Iris pigment epithelial cell (primary cell): ENCODE data around the gene IL37.
"Not testable (repeated sequence)": the region's sequence is repeated elsewhere in the genome, so short reads cannot be mapped to it uniquely, and the experiment has no call there.

ENCODE experiments used
- DNase-seq: peaks from one replicate; pipeline ENCODE4 v3.0.0-alpha.2; 2011; ENCODE audit warnings: low read depth

The IL37 gene

DNA sequence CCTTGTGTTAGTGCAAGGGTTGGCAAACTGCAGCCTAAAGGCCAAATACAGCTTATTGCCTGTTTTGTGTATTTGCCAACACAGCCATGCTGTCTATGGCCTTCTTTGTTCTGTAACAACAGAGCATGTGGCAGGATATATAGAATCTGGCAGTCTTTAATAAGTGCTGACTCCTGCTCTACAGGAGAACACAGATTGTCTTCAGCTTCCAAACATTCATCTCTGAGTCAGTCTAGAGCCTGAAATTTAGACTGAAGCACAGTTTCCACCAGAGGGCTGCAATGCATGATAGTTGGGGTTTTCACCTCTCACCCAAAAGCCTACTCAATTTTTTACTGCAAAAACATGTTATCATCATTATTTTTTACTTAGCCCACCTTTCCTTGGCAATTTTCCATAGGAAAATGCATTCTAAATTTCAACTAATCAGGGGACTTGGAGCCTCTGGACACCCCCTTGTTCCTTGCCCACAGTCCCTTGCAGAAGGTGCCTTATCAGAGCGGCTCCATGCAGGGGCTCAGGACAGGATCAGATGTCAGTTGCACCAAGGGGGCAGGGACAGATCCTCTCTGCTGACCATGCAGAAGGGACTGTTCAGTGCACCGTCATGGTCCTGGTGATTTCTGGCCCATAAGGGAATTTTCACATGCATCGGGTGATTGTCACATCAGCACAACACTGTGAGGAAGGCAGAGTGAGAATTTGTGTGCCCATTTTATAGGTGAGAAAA is 12.4 kb downstream of the IL37 start:
- DNase-seq: no peak

DNA sequence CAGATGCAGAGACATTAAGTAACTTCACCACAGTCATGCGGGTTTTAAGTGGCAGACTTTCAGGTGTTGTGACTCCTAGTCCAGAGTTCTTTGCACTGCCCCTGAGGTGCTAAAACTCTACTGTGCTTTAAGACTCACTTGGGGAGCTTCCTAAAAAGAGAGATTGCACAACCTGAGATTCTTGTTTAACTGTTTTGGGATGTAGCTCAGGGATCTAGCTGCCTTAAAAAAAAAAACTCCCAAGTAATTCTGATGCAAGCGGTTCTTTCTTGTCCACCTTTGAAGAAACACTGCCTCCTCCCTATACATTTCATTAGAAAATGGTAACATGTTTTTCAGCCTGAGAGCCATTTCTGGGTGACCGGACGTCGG is 13.0 kb downstream of the IL37 start:
- no peak for DNase-seq

DNA sequence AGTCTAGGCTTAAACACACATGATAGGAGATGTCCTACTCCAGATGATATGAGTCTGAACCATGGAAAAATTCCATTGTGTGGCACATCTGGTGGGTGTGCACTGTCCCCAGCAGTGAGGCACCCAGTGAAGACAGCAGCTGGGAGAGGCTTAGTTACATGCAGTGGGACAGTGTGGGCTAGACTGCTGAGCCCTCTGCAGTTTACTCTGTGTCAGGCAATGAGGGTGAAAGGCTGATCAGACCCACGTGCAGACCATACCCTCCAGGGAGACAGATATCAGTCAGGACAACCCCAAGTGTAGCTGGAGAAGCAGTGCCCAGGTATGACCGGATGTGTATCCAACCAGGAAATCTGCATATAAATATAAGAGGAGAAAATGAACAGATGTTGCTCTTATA is 13.4 kb downstream of the IL37 start:
- no peak for DNase-seq

GRCh38 chr2:112924821-112925220 is 13.9 kb downstream of the IL37 start:
- no peak for DNase-seq

DNA sequence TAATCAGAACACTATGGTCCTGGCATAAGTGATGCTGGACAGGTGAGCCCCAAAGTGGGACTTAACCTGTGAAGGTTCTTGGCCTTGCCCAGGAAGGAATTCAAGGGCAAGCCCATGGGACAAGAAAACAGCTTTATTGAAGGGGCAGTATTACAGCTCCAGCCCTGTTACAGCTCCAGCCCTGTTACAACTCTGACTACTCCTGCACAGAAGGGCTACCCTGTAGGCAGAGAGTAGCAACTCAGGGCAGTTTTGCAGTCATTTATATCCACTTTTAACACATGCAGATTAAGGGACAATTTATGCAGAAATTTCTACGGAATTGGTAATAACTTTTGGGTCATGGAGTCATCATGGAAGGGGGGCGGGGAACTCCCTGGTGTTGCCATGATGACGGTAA is 15.7 kb downstream of the IL37 start:
- DNase-seq: no peak

- DNase-seq: no peak
Measured at GRCh38 chr2:112927745-112928144, 16.8 kb downstream of the IL37 start.

DNA sequence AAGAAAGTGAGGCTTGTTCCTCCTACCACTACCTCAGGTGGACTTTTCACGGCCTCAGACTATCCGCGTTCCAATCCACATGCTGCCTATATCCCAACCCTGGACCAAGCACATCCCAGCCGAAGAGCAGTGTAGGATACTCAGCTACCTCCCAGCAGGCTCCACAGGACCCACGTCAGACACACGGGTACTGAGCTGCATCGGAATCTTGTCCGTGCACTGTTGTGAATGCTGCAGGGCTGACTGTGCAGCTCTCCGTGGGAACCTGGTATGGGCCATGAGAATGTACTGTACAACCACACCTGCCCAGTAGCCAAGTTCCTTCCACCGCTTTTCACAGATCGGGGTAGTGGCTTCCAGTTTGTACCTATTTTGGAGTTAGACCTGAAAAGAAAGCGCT is 22.3 kb downstream of the IL37 start:
- DNase-seq: no peak

DNA sequence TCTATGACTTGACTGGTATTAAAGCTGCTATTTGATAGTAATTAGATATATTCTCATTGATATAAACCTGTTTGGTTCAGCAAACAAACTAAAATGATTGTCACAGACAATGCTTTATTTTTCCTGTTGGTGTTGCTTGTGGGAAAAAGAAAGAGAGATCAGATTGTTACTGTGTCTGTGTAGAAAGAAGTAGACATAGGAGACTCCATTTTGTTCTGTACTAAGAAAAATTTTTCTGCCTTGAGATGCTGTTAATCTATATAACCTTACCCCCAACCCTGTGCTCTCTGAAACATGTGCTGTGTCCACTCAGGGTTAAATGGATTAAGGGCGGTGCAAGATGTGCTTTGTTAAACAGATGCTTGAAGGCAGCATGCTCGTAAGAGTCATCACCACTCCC is 23.2 kb downstream of the IL37 start:
- not testable (repeated sequence) for DNase-seq

DNA sequence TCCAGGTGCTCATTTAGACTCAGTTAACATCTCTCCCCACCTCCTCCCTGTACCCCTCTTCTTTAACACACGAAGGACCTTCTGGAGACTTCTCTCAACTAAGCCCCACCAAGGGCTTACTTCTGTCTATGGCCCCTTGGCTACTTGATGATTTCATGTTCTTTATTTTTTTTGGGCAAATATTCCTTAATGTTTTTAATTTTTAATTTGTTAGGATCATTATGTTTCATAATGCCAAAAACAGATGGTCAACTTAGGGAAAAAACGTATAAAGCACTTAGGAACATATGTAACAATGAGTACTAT is 25.9 kb downstream of the IL37 start:
- DNase-seq: no peak

- peak; percentile 34 for DNase-seq
Measured at GRCh38 chr2:112938904-112939303, 27.9 kb downstream of the IL37 start.

DNA sequence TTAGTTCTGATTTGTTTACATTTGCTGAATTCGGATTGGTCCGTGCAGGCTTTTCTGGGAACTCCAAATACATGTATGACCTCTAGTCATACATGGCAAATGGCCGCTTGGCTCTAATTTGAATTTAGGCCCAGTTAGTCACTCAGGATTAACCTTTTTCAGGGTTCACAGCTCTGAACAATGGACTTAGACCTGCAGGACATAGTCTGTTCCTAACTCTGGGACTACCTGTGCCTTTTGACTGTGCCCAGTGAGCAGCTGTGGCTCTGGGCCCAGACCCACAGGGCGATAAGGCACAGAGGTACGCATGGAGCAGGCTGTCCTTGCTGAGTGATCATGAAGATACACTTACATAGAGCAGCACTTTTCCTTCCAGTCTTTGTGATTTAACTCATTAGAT is 28.5 kb downstream of the IL37 start:
- no peak for DNase-seq

DNA sequence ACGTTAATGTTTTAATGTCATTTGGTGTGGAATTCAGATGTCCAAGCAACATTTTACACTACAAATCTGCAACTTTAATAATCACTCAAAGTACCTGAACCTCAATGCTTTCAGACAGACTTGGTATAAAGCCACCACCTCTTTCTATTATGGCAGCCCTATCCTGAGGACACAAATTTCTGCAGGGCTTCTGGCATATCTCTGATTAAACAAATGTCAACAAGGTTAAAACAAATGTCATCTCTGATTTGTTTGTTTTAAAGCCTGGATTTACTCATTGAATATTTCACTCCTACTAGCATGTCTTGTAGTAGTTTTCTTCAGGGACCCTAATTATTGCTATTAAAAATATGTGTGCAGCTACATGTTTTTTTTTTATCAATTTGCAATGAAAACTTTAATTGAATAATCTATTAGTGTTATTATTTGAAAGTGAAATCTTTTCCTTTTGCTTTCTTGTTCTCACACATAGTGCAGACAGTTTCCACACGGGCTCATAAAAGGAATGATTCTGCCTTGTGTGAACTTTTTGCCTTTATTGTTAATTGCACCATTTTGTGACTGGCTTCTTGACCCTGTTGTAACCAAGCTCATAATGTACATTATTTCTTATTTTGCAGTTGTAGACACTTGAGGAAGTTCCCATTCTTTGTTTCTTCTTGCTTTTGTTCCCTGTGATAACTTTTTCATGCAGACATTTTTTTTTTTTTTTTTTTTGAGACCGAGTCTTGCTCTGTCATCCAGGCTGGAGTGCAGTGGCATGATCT is 30.1 kb downstream of the IL37 start:
- DNase-seq: no peak

DNA sequence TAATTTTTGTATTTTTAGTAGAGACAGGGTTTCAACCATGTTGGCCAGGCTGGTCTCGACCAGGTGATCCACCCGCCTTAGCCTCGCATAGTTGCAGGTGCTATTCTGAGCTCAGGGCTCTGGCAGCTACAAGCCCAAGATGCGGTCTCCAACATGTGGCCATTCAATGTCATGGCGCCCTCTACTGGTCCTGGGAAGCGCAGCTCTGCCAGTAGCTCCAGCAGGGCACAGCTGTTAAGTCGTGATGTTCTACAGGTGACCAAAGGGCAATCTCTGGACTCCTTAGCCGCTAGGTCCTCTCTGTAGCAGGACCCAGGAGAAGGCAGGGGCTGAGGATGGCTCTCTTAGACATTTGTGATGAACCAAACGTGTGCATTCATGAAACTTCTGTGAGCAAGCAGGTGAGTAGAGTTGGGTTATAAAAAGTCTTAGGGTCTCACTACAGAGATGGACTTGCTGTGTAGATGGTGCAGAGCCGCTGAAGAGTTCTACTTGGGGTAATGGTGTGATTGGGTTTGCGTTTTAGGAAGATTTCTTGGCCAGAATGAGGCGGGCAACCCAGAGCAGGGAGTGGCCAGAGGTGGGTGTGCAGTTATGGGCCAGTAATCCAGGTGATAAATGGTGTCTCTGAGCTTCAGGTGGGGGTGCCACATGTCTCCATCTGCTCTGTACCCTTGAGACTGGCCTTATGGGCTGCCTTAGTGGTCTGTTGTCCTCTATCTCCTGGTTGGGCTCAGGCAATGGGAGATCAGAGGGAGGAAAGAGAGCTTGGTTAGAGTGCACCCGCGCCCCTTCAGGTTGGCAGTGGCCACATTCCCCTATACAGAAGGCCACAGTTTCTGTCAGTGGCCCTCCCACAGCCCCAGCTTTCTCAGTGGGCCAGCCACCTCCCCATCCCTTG is 31.0 kb downstream of the IL37 start:
- peak; percentile 74 for DNase-seq

- no peak for DNase-seq
Measured at GRCh38 chr2:112942654-112943002, 31.7 kb downstream of the IL37 start.

- no peak for DNase-seq
Measured at GRCh38 chr2:112944971-112945370, 34.0 kb downstream of the IL37 start.

DNA sequence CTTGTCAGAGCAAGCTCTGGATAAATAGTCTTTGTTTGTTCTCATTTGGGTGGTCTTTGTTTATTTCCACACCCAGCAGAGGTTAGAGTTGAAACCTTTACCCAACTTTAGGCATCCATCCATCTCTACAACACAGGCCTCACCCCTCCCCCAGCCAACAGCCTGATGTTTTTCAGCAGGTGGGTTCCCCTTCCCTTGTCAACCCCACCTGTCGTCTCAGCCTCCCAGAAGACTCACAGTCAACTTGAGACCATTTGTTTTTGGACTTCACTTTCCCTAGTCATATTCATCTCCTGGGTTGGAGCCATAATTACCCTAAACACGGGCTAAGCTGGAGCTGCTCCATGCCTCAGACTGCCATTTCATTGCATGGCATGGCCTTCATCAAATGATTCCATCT is 35.1 kb downstream of the IL37 start:
- DNase-seq: no peak

GRCh38 chr2:112947374-112947773 is 36.4 kb downstream of the IL37 start:
- DNase-seq: no peak

DNA sequence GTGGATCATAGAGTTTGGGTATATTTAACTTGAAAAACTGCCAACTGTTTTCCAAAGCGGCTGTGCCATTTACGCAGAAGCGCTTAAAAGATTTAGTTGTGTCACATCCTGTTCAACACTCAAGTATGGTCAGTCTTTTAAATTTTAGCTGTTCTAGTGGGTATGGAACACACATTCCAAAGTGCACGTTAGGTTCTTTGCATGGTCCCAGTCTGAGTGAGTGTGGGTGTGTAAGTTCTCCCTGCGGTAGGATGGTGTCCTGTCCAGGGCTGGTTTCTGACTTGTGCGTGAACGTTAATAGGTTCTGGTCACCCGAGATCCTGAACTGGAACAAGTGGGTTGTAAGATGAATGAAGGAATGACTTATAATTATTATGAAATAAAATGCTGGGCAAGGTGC is 38.5 kb downstream of the IL37 start:
- no peak for DNase-seq

DNA sequence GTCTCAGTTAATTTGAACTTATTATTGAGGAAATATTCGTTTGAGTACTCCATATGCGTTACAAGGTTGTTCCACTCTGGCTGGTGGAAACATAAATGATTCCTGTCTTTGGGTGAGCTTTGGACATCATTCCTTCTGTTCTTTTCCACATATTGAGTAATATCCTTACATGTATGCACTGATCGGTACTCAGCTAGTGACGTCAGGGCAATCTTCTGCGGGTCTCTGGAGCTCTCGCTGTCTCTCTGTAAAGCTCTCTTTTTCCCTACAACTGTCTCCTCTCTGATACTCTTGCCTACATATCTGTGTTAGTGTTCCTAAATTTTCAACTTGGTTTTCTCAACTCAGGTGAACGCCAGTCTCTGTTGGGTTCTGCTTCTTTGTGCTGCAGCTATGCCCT is 43.4 kb downstream of the IL37 start:
- no peak for DNase-seq

DNA sequence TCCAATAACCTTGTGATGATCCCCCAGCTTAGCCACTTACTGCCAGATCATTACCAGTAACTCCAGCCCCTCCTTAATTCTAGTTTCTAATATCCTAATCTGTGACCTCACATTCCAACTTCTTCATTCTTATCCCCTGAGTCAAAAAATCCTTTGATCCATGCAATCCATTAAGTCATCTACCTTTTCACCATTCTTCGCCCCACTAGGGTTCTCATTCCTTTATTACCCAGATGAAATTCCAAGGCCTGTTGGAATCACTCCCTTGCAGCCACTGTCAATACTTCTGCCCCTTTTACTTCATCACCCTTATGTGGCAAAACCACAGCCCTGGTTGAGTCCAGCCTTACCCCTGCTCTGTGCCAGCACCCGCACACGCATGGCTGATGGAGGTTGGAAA is 46.5 kb downstream of the IL37 start:
- DNase-seq: no peak

DNA sequence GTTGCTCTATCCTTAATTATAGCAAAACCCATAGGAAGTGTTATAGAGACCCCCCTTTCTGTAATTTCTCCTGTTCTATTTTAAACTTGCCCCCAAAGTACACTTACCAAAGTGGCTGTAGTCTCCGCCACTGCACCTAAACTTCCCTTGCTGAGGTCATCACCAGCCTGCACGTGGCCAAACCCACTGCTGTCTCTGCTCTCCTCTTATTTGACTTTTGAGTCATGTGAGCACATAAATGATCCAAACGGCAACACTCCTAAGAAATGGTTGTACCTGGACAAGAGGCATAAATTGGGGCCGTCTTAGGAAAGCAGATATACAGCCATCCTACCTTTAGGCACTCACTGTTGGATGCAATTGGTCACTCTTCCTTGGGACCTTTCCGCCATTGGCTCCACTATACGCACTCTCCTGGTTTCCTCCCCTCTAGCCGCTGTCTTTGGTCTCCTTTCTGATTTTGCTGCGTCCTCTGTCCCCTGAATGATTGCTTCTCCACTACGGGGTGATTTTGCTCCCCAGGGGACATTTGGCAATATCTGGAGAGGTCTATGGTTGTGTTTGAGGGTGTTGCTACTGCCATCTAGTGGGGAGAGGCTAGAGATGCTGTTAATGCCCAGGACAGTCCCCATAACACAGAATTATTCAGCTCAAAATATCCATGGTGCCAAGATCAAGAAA is 47.6 kb downstream of the IL37 start:
- peak; percentile 55 for DNase-seq

DNA sequence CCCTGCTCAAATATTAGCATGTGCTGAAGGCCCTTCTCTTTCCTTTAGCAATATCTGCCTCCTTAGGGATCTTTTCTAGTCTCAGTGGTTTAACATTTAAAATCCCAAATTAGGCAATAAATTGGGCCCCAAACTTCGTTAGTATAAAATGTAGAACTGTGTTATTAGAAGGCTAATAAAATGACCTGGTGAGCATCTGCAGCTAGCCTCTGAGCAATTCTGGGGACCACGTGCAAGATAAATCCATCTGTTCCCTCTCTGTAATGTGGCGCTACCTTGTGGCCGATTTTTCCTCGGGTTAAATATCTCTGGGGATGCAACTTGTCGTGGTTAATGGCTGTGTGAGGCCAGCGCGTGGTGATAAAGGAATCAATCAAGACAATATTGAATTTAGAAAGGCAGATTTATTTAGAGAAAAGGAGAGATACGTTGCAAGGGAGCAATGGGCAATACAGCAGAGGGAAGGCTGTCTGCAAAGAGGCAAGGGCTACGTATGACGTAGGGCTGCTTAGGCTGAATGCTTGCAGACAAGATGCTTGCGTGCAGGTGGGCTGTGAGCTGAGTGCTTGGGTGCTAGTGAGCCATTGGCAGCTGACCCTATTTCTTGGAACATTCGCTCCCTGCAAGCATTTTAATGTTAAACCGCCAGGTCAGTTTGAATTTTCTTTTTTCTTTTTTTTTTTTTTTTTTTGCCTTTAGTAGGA is 48.3 kb downstream of the IL37 start:
- DNase-seq: no peak
